GM18526 (cell line): ENCODE results near the gene VEGFD.

Experiments used
- POLR2A ChIP-seq: IDR thresholded peaks from 3 replicates; pipeline ENCODE4 v1.6.1; 2011; ENCODE audit not compliant: insufficient read length; ENCODE audit errors: extremely low read depth

The VEGFD gene

DNA sequence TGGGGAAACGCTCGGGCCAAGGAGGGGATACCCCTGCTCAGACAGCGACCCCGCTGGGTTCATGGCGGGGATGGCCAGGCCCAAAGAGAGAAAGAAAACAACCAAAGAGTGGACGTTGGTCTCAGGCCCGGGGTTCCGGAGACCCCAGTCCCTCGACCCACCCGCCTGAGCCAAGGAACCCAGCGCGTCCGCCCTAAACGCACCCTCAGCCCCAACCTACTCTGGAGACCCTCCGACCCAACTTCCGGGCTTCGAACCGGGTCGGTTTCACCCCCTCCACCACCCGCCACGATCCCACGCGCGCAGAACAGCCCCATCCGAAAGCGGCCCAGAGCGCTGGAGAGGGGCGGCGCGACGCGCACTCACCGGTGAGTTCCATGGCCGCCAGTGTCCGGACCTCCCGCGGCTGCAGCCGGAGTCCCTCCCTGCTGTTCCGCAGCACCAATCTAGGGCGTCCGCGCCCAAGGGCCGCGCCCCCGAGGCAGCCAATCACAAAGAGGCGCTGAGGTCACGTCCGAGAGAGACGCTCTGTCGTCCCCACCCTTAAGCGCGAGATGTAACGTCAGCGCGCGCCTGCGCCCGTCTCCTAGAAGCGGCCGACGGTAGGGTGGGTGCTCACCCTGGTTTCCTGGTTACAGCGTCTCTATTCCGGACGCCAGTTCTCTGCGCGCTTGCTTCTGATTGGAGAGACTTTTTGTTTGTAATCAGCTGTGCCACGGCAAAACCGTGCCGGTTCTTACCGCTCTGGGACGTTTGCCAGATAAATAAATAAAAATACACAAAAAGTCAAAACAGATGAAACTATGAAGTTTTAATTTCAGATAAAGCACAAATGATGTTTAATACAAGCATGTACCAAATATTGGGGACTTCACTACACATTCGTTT is 48.8 kb downstream of the VEGFD start, which contains the start of gene PIGA:
Gene PIGA (minus strand): TSS at position 389 of the 888 bp plus-strand sequence. CDS start 3,593 bp downstream, outside the sequence.
- TF ChIP-seq POLR2A: peak; percentile 49

DNA sequence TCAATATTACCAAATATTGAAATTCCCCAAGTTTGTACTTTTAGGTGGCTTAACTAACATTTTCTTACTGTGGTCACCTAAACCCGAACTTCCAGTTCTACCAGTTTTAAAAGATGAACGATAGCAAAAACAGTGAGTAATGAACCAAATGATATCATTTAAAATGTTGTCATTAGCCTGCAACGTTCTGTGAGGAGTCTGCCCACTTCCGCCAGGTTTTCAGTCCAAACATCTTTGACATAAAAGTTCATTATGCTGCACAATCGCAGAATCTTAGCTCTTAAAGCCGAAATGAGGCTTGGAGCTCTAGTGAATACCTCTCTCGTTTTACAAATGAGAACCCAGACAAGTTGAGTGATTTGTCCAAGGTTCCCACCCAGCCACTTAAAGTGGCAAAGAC is 49.7 kb downstream of the VEGFD start:
- no peak for TF ChIP-seq POLR2A

DNA sequence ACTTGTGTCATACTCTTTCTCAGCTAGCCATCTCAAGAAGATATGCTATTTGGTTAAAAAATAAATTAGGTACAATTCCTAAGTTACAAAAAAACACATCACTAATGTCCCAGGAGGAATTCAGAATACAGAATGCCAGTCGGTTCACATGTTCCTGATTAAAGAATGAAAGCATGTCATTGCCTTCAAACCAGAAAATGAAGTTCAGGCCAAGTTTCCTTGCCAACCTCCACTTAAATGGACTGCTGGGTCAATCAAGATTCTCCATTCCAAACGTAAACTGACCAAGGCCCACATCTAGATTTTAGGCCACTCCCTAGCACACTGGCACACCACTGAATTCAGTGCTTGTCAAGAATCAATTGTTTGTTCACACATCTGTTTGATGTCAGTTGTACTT is 55.4 kb downstream of the VEGFD start:
- TF ChIP-seq POLR2A: no peak

DNA sequence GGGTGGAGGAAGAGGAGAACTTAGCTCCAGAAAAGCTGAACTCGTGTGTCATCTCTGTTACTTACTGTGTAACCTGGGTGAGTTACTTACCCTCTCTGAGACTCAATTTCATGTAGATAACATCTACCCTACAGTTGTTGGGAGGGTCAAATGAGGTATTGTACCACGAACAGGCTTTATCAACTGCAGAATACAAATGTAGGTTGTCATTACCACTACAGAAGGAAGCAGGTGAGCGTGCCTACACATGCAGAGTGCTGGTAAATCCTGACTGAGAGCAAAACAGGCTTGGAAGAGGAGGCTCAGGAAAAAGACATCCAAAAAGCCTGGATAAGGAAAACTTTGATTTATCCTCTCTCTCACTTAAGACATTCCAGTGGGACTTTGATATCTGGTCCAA is 56.1 kb downstream of the VEGFD start:
- TF ChIP-seq POLR2A: no peak

DNA sequence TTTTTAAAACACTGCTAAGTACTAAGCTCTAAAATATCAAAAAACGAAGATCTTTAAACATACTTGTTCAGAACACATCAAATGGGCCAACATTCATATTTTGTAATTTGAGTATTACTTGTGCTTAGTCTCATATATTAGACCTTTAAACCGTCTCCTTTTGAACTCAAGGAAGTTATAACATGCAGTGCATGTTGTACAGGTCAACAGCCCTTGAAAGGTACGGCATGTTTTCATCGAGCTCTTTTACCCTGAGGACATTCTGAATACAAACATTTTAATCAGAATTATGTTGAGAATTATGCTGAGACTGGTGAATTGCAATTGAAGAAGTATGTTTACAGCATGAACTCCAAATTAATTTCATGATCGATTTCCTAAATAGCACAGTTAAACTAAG is 61.7 kb downstream of the VEGFD start:
- no peak for TF ChIP-seq POLR2A

DNA sequence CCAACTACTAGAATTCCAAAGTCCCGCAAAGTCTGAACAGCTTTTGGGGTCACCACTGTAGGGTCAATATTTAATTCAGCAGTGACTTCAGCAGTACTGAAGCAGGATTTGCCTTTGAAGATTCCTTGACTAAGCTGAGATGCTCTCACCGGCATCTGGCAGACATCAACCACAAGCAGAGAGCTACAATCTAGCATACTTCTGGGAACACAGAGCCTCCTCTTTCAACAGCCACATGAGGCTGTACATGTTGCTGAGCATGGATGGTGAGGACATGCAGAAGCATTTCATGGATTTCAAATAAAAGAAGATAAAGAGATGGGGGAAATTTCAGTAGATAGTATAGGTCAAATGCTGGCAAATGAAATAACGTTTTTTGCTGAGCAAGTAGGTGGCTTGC is 62.1 kb downstream of the VEGFD start:
- TF ChIP-seq POLR2A: no peak

DNA sequence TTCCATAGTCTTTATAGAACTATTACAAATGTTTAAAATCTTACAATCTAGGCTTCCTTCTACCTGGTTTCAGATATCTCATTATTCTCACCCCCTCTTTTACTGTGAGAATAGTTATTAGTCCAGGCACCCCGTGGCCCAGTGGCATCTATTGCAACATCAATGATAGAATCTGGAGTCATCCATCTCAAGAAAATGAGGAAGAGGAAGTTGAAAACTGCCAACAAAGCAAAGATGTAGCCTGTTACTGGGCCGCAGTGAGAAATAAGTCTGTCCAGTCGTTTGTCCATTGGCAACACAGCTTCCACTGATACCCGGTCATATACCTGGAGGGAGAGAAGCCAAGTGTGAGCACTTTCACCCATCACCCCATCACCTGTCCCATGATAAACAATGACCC is 62.8 kb downstream of the VEGFD start:
- no peak for TF ChIP-seq POLR2A

DNA sequence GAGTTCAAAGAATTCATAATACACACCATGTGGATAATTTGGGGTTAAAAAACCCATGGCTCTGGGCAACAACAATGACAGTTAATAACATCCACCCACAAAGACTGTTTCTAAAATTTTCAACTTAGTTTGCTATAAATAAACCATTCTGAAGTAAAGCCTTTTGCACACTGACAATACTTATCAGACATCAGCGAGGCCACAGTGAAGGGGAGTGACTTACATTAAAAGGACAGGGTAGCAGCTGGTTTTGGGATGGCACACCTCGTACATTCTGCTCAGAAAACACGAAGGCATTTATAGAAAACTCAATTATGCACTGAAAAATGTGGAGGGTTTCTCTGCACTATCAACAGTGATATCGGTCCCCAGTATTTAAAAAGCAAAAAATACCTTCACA is 63.9 kb downstream of the VEGFD start:
- no peak for TF ChIP-seq POLR2A

DNA sequence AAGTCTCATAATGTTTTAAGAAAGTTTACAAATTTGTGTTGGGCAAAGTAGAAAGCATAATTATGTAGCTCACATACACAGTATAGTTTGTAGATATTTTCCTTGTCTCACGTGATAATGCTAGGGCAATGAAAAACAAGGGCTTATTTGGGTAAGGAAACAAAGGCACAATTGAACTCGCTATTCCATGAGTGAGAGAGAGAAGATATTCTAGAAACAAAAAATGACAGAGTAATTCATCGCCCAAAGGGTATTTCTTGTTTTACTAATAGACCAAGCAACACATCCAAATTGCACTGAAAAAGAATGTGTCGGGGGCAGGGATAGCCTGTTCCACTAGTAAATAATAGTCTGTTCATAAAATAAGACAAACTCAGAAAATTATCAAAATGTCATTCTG is 65.1 kb downstream of the VEGFD start:
- no peak for TF ChIP-seq POLR2A

DNA sequence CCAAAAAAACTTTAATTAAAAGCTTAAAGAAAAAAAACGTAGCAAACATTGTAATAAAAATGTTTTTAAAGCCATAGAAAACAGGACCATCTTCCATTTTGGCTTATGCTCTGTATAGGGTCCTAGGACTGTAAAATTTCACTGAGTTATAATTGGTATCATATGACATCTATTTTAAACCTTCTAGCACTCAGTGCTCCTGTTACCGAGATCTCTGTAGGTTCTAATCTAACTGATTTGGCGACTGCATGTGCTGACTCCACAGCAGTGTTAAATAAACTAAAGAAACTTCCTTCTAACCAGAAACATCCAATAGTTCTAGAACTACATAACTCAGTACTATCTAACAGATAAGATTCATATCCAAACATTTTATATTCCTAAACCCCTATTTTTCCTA is 68.7 kb downstream of the VEGFD start, which contains the start of gene ASB11:
Gene ASB11 (minus strand): TSS at position 132 of the 400 bp plus-strand sequence. CDS start 35 bp downstream, at position 97.
- no peak for TF ChIP-seq POLR2A

DNA sequence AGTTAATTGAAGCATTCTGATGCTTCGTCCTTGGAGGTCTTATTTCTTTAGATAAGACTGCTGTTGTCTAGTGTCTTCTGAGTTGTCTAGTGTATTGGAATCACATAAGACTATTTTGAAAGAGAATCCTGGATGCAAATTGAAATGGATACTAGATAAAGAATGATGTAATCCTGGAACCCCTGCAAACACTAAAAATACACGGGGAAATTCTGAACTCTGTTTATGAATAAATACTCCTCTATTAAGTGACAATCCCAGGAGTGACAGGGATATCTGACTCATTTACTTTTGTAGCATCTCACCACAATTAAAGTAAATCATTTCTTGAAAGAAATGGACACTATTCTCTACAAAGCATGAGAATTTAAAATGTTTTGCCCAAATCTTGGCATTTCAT is 69.7 kb downstream of the VEGFD start:
- no peak for TF ChIP-seq POLR2A

DNA sequence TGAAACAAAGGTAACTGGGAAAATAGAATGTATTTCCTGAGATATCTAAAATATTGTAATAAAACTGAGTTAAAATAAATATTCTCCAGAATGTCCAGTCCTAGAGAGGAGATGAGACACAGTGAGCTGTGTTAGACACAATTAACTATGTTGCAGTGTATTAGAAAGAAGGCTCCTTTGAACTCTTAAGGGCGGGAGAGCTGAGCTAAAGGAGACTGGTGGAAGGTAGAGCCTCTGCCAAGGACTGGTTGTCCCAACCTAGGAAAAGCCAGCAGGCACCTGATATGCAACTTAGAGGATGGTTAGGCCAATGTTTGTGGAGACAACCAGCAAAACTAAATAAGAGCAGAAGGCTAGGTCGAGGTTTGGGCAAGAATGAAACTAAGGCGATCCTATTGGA is 73.1 kb downstream of the VEGFD start:
- no peak for TF ChIP-seq POLR2A

DNA sequence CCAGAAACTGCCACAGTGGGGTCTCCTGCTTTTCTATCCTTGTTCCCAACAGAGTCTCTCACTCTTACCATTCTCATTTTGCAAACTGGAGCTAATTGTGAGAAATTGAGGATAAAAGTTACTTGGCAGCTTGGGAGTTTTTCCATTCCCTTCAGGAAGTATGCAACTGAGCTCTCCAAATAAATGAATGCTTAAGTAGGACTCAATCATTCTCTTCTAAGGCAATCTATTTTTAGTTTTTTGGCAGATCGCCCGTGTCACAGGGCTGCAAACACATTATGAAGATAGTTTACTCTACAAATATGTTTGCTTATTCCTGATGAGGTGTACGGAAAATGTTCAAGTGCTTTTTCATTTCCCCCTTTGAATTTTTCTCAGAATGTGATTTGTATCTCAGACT is 74.1 kb downstream of the VEGFD start:
- TF ChIP-seq POLR2A: no peak

DNA sequence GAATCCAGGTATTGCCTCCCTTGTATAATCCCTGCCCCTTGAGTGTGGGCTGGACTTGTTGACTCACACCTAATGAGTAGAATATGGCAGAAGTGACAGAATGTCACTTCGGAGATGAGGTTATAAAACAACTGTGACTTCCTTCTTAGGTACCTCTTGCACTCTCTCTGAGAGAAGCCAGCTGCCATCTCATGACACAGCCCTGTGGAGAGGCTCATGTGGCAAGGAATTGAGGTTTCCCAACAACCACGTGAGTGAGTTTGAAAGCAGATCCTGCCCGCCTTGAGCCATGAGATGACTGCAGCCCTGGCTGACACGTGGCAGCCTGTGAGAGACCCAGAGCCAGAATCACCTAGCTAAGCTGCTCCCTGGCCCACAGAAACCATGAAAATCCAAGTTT is 82.3 kb downstream of the VEGFD start:
- TF ChIP-seq POLR2A: no peak

DNA sequence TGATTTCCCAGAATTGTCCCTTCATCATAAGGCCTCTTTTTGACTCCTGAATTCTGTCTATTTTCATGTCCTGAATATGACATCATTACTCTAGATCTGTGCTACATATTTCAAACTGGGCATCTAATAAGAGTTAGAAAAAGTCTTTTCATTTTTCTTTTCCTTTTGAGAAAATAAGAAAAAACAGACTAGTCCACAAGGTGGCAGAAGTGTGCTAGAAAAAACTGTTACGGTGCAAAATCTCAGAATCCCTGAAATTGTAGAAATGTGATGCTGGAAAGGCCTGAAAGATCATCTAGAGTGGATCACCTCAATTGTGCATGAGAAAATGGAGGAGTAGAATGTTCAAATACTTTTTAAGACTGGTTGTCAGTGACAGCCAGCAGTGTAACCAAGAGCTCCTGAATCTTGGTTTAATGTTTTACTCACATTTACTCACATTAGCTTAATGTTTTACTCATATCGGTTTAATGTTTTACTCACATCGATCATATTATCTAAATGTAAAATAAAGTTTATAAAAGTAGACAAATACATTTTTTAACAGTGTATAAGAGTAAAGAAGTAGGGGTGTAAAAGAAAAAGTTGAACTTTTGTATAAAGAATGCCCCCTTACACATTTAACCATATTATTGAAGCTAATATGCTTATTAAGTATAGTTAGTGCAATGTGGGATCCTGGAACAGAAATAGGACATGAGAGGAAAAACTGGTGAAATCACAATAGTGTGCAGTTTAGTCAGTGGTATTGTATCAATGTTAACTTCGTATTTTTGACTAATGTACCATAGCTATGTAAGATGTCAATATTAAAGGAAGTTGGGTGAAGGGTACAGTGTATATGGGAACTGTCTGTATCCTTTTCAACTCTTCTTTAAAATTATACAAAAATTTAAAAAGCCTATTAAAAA is 84.0 kb downstream of the VEGFD start:
- no peak for TF ChIP-seq POLR2A

DNA sequence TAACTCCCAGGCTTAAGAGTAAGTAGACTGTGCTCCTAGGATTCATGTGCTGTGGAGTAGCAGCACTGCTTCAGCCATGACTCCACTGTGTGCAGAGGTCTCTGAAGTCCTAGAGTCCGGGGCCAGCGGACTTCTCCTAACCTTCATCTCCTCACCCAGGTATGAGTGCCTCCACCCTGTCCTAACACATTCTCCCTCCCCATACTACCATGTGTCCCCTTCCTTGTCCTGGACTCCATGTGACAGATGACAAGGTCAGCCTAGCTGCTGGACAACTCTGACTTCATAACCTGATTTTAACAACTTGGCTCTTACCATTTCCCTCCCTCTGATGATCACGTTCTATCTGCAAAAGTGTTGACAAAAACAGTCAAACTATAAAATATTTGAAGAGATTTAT is 85.4 kb downstream of the VEGFD start:
- TF ChIP-seq POLR2A: no peak
